ENCODE results near the gene PRICKLE3.

- TF ChIP-seq CTCF (conservative IDR thresholded peaks at IDR 0.05; ENCODE audit: low read depth in 2 of 2), result no peak
- TF ChIP-seq CREB1 (CRISPR knock-in tag; IDR thresholded peaks at IDR 0.05; ENCODE audit: low read depth), result no peak
- TF ChIP-seq POLR2AphosphoS5 (IDR thresholded peaks at IDR 0.05; ENCODE audit: low read depth), result no peak
- no peak for TF ChIP-seq EZH2 (IDR thresholded peaks at IDR 0.05; ENCODE audit: low read depth, unreplicated experiment)
- TF ChIP-seq, protein P1, sequence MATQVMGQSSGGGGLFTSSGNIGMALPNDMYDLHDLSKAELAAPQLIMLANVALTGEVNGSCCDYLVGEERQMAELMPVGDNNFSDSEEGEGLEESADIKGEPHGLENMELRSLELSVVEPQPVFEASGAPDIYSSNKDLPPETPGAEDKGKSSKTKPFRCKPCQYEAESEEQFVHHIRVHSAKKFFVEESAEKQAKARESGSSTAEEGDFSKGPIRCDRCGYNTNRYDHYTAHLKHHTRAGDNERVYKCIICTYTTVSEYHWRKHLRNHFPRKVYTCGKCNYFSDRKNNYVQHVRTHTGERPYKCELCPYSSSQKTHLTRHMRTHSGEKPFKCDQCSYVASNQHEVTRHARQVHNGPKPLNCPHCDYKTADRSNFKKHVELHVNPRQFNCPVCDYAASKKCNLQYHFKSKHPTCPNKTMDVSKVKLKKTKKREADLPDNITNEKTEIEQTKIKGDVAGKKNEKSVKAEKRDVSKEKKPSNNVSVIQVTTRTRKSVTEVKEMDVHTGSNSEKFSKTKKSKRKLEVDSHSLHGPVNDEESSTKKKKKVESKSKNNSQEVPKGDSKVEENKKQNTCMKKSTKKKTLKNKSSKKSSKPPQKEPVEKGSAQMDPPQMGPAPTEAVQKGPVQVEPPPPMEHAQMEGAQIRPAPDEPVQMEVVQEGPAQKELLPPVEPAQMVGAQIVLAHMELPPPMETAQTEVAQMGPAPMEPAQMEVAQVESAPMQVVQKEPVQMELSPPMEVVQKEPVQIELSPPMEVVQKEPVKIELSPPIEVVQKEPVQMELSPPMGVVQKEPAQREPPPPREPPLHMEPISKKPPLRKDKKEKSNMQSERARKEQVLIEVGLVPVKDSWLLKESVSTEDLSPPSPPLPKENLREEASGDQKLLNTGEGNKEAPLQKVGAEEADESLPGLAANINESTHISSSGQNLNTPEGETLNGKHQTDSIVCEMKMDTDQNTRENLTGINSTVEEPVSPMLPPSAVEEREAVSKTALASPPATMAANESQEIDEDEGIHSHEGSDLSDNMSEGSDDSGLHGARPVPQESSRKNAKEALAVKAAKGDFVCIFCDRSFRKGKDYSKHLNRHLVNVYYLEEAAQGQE (IDR thresholded peaks at IDR 0.05; ENCODE audit: unreplicated experiment), result no peak
- TF ChIP-seq EZH2phosphoT487 (IDR thresholded peaks at IDR 0.05; ENCODE audit: unreplicated experiment), result no peak
- TF ChIP-seq NANOG (IDR thresholded peaks at IDR 0.05; ENCODE audit: borderline replicate concordance), result no peak
- no peak for TF ChIP-seq JUNB (IDR thresholded peaks at IDR 0.05; ENCODE audit: unreplicated experiment)
- TF ChIP-seq, protein P2, sequence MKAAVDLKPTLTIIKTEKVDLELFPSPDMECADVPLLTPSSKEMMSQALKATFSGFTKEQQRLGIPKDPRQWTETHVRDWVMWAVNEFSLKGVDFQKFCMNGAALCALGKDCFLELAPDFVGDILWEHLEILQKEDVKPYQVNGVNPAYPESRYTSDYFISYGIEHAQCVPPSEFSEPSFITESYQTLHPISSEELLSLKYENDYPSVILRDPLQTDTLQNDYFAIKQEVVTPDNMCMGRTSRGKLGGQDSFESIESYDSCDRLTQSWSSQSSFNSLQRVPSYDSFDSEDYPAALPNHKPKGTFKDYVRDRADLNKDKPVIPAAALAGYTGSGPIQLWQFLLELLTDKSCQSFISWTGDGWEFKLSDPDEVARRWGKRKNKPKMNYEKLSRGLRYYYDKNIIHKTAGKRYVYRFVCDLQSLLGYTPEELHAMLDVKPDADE (IDR thresholded peaks at IDR 0.05), result no peak
- no peak for TF ChIP-seq ZNF331 (CRISPR knock-in tag; IDR thresholded peaks at IDR 0.05; ENCODE audit: low read depth)
Observed at GRCh38 chrX:49233887-49234555, 47.8 kb upstream of the PRICKLE3 start.
